Spleen (tissue), 7 donors: Measurements from ENCODE around the gene RPL38.

Experiments used
- POLR2A ChIP-seq, 3 donors: fragments of 450-650 bp; IDR thresholded peaks; one replicate each; pipeline ENCODE4 v1.5.1; 2017; ENCODE audit warnings: antibody characterized with exemption in 3 of 3, mild to moderate bottlenecking in 1 of 3
- POLR2AphosphoS5 ChIP-seq, 3 donors: sonication (generic); formaldehyde crosslinking; IDR thresholded peaks; one replicate each; pipeline ENCODE4 v1.5.1; 2017; ENCODE audit warnings: antibody characterized with exemption in 3 of 3
- TF ChIP-seq, protein P1 (sequence below), 11 experiments: fragments of 200-600 bp in 7 of 11; fragments of 450-650 bp in 4 of 11; sonication (generic) in 4 of 11; IDR thresholded peaks in 8 of 11; conservative IDR thresholded peaks in 3 of 11; 1 replicate in 7 of 11; 2 replicates in 4 of 11; pipeline versions ENCODE4 v1.4.0 to v1.8.0; 2016 to 2021; ENCODE audit warnings: antibody characterized with exemption in 11 of 11, inconsistent platforms in 4 of 11, mild to moderate bottlenecking in 1 of 11
- donor health status: DM: no; HTN: no; CAD: no; lungs with moderate emphysema.
- donor health status: DM: no; HTN: no; CAD: no.
- donor health status: DM: no; HTN: no; CAD: no.

GRCh38 chr17:74226252-74226651 is 22.8 kb downstream of the RPL38 start:
- TF ChIP-seq, protein P1, sequence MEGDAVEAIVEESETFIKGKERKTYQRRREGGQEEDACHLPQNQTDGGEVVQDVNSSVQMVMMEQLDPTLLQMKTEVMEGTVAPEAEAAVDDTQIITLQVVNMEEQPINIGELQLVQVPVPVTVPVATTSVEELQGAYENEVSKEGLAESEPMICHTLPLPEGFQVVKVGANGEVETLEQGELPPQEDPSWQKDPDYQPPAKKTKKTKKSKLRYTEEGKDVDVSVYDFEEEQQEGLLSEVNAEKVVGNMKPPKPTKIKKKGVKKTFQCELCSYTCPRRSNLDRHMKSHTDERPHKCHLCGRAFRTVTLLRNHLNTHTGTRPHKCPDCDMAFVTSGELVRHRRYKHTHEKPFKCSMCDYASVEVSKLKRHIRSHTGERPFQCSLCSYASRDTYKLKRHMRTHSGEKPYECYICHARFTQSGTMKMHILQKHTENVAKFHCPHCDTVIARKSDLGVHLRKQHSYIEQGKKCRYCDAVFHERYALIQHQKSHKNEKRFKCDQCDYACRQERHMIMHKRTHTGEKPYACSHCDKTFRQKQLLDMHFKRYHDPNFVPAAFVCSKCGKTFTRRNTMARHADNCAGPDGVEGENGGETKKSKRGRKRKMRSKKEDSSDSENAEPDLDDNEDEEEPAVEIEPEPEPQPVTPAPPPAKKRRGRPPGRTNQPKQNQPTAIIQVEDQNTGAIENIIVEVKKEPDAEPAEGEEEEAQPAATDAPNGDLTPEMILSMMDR (IDR thresholded peaks at IDR 0.05 in 8 of 11, conservative IDR thresholded peaks at IDR 0.05 in 3 of 11), result no peak
- TF ChIP-seq POLR2AphosphoS5 (IDR thresholded peaks at IDR 0.05) (no peak), POLR2A (IDR thresholded peaks at IDR 0.05) (no peak)
